Liver (tissue), 9 donors: ENCODE measurements around the gene COL23A1. TPM values are rescaled to one million over a fixed set of nuclear protein-coding genes. Genes with fewer than 3 reads are reported as not detected.

Experiments used
- DNase-seq: peaks from one replicate; pipeline ENCODE4 v3.0.0-alpha.2; 2017; ENCODE audit warnings: low spot score
- H3K27ac ChIP-seq, 2 donors: one replicate each; pipeline ENCODE4 v1.7.0; 2013; ENCODE audit warnings: inconsistent platforms in 2 of 2, low read length in 2 of 2, control low read depth in 1 of 2, low read depth in 1 of 2, mild to moderate bottlenecking in 1 of 2
- H3K27me3 ChIP-seq, 4 donors: one replicate each; pipeline versions ENCODE4 v1.6.1 to v1.7.0; 2013; ENCODE audit warnings: low read length in 3 of 4, inconsistent platforms in 1 of 4, mild to moderate bottlenecking in 1 of 4, moderate library complexity in 1 of 4; ENCODE audit not compliant: control insufficient read depth in 4 of 4, insufficient read depth in 4 of 4
- H3K36me3 ChIP-seq, 4 donors: one replicate each; pipeline versions ENCODE4 v1.6.1 to v1.7.0; 2013; ENCODE audit warnings: low read length in 3 of 4, mild to moderate bottlenecking in 3 of 4, low read depth in 1 of 4, moderate library complexity in 1 of 4; ENCODE audit not compliant: control insufficient read depth in 4 of 4, insufficient read depth in 3 of 4
- H3K4me1 ChIP-seq, 4 donors: one replicate each; pipeline versions ENCODE4 v1.6.1 to v1.7.0; 2013; ENCODE audit warnings: low read length in 3 of 4, mild to moderate bottlenecking in 3 of 4, moderate library complexity in 1 of 4; ENCODE audit not compliant: control insufficient read depth in 4 of 4, insufficient read depth in 4 of 4
- H3K4me3 ChIP-seq, 3 donors: one replicate each; pipeline versions ENCODE4 v1.6.1 to v1.7.0; 2013; ENCODE audit warnings: low read length in 3 of 3, control low read depth in 1 of 3, low read depth in 1 of 3, mild to moderate bottlenecking in 1 of 3
- H3K9ac ChIP-seq, 2 donors: one replicate each; pipeline ENCODE4 v1.7.0; 2013; ENCODE audit warnings: low read length in 2 of 2, mild to moderate bottlenecking in 2 of 2, moderate library complexity in 2 of 2, control low read depth in 1 of 2, low read depth in 1 of 2
- H3K9me3 ChIP-seq, 4 donors: one replicate each; pipeline versions ENCODE4 v1.6.1 to v1.7.0; 2013; ENCODE audit warnings: low read length in 3 of 4; ENCODE audit not compliant: control insufficient read depth in 4 of 4
- EGR1 ChIP-seq, 2 donors: IDR thresholded peaks; 2 replicates each; pipeline ENCODE4 v1.6.1; 2016 to 2018; ENCODE audit warnings: antibody characterized with exemption in 2 of 2, low read depth in 2 of 2
- FOXA1 ChIP-seq: IDR thresholded peaks from 2 replicates; pipeline ENCODE4 v1.6.1; 2016; ENCODE audit warnings: antibody characterized with exemption
- FOXA2 ChIP-seq: IDR thresholded peaks from 2 replicates; pipeline ENCODE4 v1.6.1; 2016; ENCODE audit warnings: antibody characterized with exemption
- GABPA ChIP-seq, 2 donors: IDR thresholded peaks in 1 of 2; conservative IDR thresholded peaks in 1 of 2; 2 replicates each; pipeline ENCODE4 v1.6.1; 2016; ENCODE audit warnings: antibody characterized with exemption in 2 of 2, mild to moderate bottlenecking in 1 of 2, moderate library complexity in 1 of 2
- HNF4A ChIP-seq, 2 donors: conservative IDR thresholded peaks; 2 replicates each; pipeline ENCODE4 v1.6.1; 2016; ENCODE audit warnings: antibody characterized with exemption in 2 of 2, mild to moderate bottlenecking in 2 of 2
- HNF4G ChIP-seq: IDR thresholded peaks from 2 replicates; pipeline ENCODE4 v1.6.1; 2016; ENCODE audit warnings: antibody characterized with exemption
- JUND ChIP-seq, 2 donors: IDR thresholded peaks; 2 replicates each; pipeline ENCODE4 v1.6.1; 2016; ENCODE audit warnings: antibody characterized with exemption in 2 of 2
- NR2F2 ChIP-seq: IDR thresholded peaks from 2 replicates; pipeline ENCODE4 v1.6.1; 2016; ENCODE audit warnings: antibody characterized with exemption
- RAD21 ChIP-seq, 2 donors: IDR thresholded peaks; 2 replicates each; pipeline ENCODE4 v1.6.1; 2016; ENCODE audit warnings: antibody characterized with exemption in 2 of 2, mild to moderate bottlenecking in 2 of 2
- REST ChIP-seq: IDR thresholded peaks from 2 replicates; pipeline ENCODE4 v1.6.1; 2016; ENCODE audit warnings: antibody characterized with exemption, mild to moderate bottlenecking
- RXRA ChIP-seq, 2 donors: IDR thresholded peaks; 2 replicates each; pipeline ENCODE4 v1.6.1; 2017 to 2018; ENCODE audit warnings: antibody characterized with exemption in 2 of 2, mild to moderate bottlenecking in 1 of 2
- SP1 ChIP-seq: IDR thresholded peaks from 2 replicates; pipeline ENCODE4 v1.6.1; 2018; ENCODE audit warnings: antibody characterized with exemption, mild to moderate bottlenecking
- TAF1 ChIP-seq: conservative IDR thresholded peaks from 2 replicates; pipeline ENCODE4 v1.6.1; 2016; ENCODE audit warnings: antibody characterized with exemption, mild to moderate bottlenecking
- YY1 ChIP-seq: IDR thresholded peaks from 2 replicates; pipeline ENCODE4 v1.6.1; 2016; ENCODE audit warnings: antibody characterized with exemption, mild to moderate bottlenecking
- ZBTB33 ChIP-seq: IDR thresholded peaks from 2 replicates; pipeline ENCODE4 v1.6.1; 2016; ENCODE audit warnings: antibody characterized with exemption
- WGBS: extraction: QIAGEN DNeasy Blood & Tissue Kit; methylation state at CpG from one replicate; pipeline ENCODE4 v1.1.7; 2013; 5-methylcytosine and 5-hydroxymethylcytosine counted together
- polyA plus RNA-seq, 2 donors: library from polyadenylated mRNA; stranded (reverse) in 1 of 2; unstranded in 1 of 2; fragments of 200-250 nt in 1 of 2; fragments of >200 nt in 1 of 2; fragmentation: Nextera tagmentation in 1 of 2; extraction: Ambion mirVana in 1 of 2; gene quantifications; one replicate each; pipeline versions ENCODE4 v1.2.1 to v1.2.3, GENCODE V29; 2013 to 2015
- total RNA-seq, 2 donors: library from RNA; depleted of rRNA; stranded (reverse); fragments of >200 nt; gene quantifications; one replicate each; pipeline ENCODE4 v1.2.3, GENCODE V29; 2014
- TF ChIP-seq, protein P1 (sequence below): fragments of 150-350 bp; IDR thresholded peaks from 2 replicates; pipeline ENCODE4 v1.5.1; 2017; ENCODE audit warnings: improper control_type of control experiment, low read depth, low read length; ENCODE audit not compliant: missing input control
- TF ChIP-seq, protein P2 (sequence below): IDR thresholded peaks from 2 replicates; pipeline ENCODE4 v1.6.1; 2016; ENCODE audit warnings: antibody characterized with exemption
- TF ChIP-seq, protein P3 (sequence below): IDR thresholded peaks from 2 replicates; pipeline ENCODE4 v1.6.1; 2016; ENCODE audit warnings: antibody characterized with exemption
- donor health status: healthy.
- donor health status: healthy.
- donor health status: healthy.
- donor health status: healthy.
- donor health status: healthy.

COL23A1 gene
- total and polyA plus RNA-seq, 4 donors: 0.08 to 1.4 (median 0.27) TPM

DNA sequence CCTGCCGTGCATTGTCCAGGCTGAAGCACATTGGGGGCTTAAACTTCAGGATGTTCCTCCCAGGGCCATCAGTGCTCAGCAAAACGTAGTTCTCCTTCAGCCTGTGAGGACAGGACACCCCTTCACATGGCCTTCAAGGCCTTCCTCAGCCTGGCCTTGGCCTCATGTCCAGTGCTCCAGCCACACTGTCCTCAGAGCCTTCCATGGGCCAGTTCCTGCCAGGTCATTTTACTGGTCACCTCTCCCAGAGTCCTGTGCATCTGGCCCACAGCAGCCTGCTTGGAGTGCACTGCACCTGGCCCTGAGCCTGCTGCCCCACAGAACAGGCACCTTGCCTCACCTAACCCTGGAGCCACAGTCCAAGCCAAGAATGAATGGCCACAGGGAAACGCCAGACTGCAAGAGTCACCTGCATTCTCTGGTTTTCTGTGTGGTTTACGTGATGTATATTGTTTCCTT, 377.2 kb downstream of the COL23A1 start:
- Histone ChIP-seq H3K27me3 (no peaks in the 10 kb centered on the region), H3K4me3 (no peak overlapping the region), H3K27ac (peak overlapping the region; percentile 53 to 76), H3K4me1 (peaks cover 22 to 46% (median 39%) of the 10 kb centered on the region in 4 donors), H3K9me3 (no peaks in the 10 kb centered on the region), H3K36me3 (peaks cover 22 to 78% (median 58%) of the 10 kb centered on the region in 4 donors), H3K9ac (no peak overlapping the region)
- DNase-seq: no peak
- 48% methylated on average over 4 of the region's 4 CpGs for WGBS
- TF ChIP-seq SP1 (no peak), RXRA (IDR thresholded peaks at IDR 0.05) (peak; percentile 78 to 86), JUND (IDR thresholded peaks at IDR 0.05) (no peak), HNF4A (conservative IDR thresholded peaks at IDR 0.05) (peak in 1 of 2 donors; percentile 82), YY1 (no peak), REST (no peak), NR2F2 (no peak), GABPA (IDR thresholded peaks at IDR 0.05 in 1 of 2, conservative IDR thresholded peaks at IDR 0.05 in 1 of 2) (no peak), ZBTB33 (no peak), RAD21 (IDR thresholded peaks at IDR 0.05) (peak in 1 of 2 donors; percentile 17), HNF4G (peak; percentile 25), FOXA2 (no peak), FOXA1 (no peak), TAF1 (no peak), EGR1 (IDR thresholded peaks at IDR 0.05; ENCODE audit: low read depth in 2 of 2) (no peak)
- TF ChIP-seq, protein P1, sequence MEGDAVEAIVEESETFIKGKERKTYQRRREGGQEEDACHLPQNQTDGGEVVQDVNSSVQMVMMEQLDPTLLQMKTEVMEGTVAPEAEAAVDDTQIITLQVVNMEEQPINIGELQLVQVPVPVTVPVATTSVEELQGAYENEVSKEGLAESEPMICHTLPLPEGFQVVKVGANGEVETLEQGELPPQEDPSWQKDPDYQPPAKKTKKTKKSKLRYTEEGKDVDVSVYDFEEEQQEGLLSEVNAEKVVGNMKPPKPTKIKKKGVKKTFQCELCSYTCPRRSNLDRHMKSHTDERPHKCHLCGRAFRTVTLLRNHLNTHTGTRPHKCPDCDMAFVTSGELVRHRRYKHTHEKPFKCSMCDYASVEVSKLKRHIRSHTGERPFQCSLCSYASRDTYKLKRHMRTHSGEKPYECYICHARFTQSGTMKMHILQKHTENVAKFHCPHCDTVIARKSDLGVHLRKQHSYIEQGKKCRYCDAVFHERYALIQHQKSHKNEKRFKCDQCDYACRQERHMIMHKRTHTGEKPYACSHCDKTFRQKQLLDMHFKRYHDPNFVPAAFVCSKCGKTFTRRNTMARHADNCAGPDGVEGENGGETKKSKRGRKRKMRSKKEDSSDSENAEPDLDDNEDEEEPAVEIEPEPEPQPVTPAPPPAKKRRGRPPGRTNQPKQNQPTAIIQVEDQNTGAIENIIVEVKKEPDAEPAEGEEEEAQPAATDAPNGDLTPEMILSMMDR: no peak
- TF ChIP-seq, protein P2, sequence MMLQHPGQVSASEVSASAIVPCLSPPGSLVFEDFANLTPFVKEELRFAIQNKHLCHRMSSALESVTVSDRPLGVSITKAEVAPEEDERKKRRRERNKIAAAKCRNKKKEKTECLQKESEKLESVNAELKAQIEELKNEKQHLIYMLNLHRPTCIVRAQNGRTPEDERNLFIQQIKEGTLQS: no peak
- TF ChIP-seq, protein P3, sequence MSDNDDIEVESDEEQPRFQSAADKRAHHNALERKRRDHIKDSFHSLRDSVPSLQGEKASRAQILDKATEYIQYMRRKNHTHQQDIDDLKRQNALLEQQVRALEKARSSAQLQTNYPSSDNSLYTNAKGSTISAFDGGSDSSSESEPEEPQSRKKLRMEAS: no peak
